ENCODE data around the gene TAF3.
"Not testable (repeated sequence)": the region's sequence is repeated elsewhere in the genome, so short reads cannot be mapped to it uniquely, and the experiment has no call there.

Gene TAF3

DNA sequence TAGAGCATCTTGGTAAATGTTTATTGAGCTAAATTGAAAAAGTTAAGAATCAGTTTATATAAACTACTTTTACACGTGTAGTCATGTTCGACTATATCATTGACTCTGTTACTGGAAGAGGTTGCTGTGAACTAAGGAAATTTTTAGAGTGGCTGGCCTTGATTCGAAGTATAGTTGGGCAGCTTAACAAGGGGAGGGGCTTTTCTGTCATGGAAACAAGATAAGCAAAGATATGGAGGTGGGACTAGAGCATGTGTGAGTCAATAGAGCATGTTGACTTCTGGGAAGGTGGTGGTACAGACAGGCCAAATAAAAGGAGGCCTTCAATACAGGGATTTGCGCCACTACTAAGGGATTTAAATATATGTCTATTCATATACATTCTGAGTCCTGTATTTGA, 22.7 kb upstream of the TAF3 start:
- Mint-ChIP-seq H3K9me3 (no peaks in the 10 kb centered on the region), H3K36me3 (ENCODE audit: insufficient read depth) (peaks cover 53% of the 10 kb centered on the region), H3K27me3 (no peaks in the 10 kb centered on the region), H3K4me3 (no peak overlapping the region), H3K27ac (ENCODE audit: low read depth) (peak overlapping the region; percentile 56), H3K4me1 (peaks cover 56% of the 10 kb centered on the region)
- DNase-seq (ENCODE audit: low spot score in 2 of 2) (no peak), ATAC-seq (replicated peaks; ENCODE audit: extremely low read depth, poor library complexity, severe bottlenecking) (no peak)

DNA sequence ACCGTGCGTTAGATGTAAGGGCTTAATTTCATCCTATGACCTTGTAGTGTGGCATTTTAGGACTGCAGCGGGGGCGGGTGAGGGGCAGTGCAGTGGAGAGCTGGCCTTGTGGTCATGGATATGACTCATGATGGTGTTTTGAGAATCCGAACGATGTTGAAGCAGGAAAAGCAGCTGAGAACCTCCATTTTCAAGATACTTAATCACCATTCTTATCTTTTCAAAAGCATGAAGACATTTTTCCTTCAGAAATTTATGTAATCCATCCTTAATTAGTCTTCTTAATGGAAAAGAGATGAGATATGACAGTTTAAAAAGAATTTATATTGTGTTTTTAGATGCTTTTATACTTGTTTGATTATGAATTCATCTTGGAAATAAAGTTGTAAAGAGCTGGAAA, 20.7 kb upstream of the TAF3 start:
- H3K4me1 Mint-ChIP-seq: peaks cover 38% of the 10 kb centered on the region
- H3K27ac Mint-ChIP-seq (ENCODE audit: low read depth): no peak overlapping the region
- no peak for DNase-seq (ENCODE audit: low spot score in 2 of 2)
- H3K36me3 Mint-ChIP-seq (ENCODE audit: insufficient read depth): peaks cover 64% of the 10 kb centered on the region
- no peak overlapping the region for H3K4me3 Mint-ChIP-seq
- no peak for ATAC-seq (replicated peaks; ENCODE audit: extremely low read depth, poor library complexity, severe bottlenecking)
- H3K27me3 Mint-ChIP-seq: no peaks in the 10 kb centered on the region
- H3K9me3 Mint-ChIP-seq: no peaks in the 10 kb centered on the region

DNA sequence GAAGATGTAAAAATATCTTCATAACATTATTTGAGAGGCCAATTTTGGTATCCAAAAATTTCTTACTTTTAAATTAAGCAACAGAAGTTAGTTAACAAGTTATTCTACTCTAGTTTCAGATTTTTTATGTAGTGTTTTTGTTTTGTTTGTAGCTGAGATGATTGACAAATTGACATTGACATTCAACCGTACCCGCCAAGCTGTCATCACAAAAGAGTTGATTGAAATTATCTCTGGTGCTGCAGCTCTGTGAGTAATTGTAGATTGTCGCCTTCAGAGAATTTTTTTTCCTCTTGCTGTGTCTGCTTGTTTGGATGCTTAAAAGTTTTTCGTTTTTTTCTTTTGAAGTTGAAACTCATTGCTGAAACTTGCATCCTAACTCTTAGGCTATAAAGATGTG, 15.7 kb upstream of the TAF3 start:
- Mint-ChIP-seq H3K36me3 (ENCODE audit: insufficient read depth) (peaks cover 81% of the 10 kb centered on the region), H3K27ac (ENCODE audit: low read depth) (no peak overlapping the region)

DNA sequence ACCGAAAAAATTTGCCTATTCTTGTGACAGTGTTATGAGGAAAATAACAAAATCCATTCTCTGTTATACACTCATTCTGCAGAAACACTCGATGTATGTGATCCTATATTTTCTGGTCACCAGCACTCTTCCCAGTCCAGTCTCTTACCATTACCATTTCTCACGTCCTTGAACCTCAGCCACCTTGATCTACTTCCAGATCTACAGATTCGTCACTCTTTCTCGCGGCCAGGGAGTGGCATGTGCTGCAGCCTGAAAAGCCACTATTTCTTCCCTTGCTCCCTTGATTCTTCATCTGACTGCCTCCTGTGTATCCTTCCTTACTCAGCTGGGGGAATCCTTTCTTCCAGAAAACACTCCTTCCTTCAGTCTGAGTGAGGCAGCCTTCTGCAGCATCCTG, 14.1 kb upstream of the TAF3 start:
- H3K36me3 Mint-ChIP-seq (ENCODE audit: insufficient read depth): peaks cover 69% of the 10 kb centered on the region
- H3K27ac Mint-ChIP-seq (ENCODE audit: low read depth): no peak overlapping the region

More for the DNA sequence above, 15.7 kb upstream of the TAF3 start:
- Mint-ChIP-seq H3K4me1 (peaks cover 5% of the 10 kb centered on the region), H3K9me3 (no peaks in the 10 kb centered on the region), H3K27me3 (no peaks in the 10 kb centered on the region), H3K4me3 (no peak overlapping the region)
- ATAC-seq (replicated peaks; ENCODE audit: extremely low read depth, poor library complexity, severe bottlenecking): no peak
- no peak for DNase-seq (ENCODE audit: low spot score in 2 of 2)

DNA sequence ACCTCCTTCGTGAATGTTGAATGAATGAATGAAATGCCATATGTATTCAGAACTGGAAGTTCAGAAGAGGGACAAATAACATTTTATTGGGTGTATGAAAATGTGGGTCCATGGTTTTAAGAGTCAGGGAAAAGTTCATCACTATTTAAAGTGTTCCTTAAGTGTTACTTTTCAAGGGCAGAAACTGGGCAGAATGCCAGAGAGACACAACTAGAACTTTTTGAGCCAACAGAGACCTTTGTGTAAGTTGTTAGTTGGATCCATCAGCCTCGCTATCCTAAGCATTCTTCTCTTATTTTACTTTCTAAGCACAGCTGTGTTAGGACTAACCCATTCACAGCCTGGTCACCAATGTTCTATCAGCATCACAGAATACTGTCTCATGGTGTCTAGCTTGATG, 13.6 kb upstream of the TAF3 start:
- H3K36me3 Mint-ChIP-seq (ENCODE audit: insufficient read depth): peaks cover 64% of the 10 kb centered on the region
- H3K4me3 Mint-ChIP-seq: no peak overlapping the region
- H3K27me3 Mint-ChIP-seq: no peaks in the 10 kb centered on the region
- DNase-seq (ENCODE audit: low spot score in 2 of 2) (no peak), ATAC-seq (replicated peaks; ENCODE audit: extremely low read depth, poor library complexity, severe bottlenecking) (no peak)
- H3K9me3 Mint-ChIP-seq: no peaks in the 10 kb centered on the region
- peaks cover 5% of the 10 kb centered on the region for H3K4me1 Mint-ChIP-seq
- no peak overlapping the region for H3K27ac Mint-ChIP-seq (ENCODE audit: low read depth)

More for the DNA sequence above, 14.1 kb upstream of the TAF3 start:
- Mint-ChIP-seq H3K27me3 (no peaks in the 10 kb centered on the region), H3K4me1 (peaks cover 5% of the 10 kb centered on the region), H3K4me3 (no peak overlapping the region), H3K9me3 (no peaks in the 10 kb centered on the region)
- no peak for DNase-seq (ENCODE audit: low spot score in 2 of 2)
- no peak for ATAC-seq (replicated peaks; ENCODE audit: extremely low read depth, poor library complexity, severe bottlenecking)

DNA sequence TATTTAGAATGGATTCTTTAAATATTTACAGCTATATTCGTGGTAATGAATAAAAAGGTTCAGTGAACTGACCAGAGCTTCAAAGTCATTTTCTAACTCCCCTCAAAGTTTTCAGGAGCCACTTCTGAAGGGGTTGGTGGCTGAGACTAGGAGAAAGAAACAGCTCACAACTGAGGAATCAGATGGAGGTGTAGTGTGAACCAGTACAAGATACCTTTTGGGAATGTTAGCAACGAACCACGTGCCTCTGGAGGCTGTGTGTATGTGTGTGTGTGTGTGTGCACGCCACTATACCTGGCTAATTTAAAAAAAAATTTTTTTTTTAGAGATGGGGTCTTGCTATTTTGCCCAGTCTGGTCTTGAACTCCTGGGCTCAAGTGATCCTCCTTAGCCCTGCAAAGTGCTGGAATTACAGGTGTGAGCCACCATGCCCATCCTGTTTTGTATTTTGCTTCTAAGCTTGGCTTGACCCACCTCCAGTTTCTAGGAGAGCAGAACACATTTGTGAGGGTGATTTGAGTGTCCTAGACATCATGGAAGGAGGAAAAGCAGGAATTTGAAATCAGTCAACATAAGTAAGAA, 9.5 kb upstream of the TAF3 start:
- no peaks in the 10 kb centered on the region for H3K9me3 Mint-ChIP-seq
- H3K4me3 Mint-ChIP-seq: no peak overlapping the region
- no peaks in the 10 kb centered on the region for H3K27me3 Mint-ChIP-seq
- DNase-seq (ENCODE audit: low spot score in 2 of 2): no peak
- peaks cover 28% of the 10 kb centered on the region for H3K36me3 Mint-ChIP-seq (ENCODE audit: insufficient read depth)
- peaks cover 5% of the 10 kb centered on the region for H3K4me1 Mint-ChIP-seq
- no peak for ATAC-seq (replicated peaks; ENCODE audit: extremely low read depth, poor library complexity, severe bottlenecking)
- H3K27ac Mint-ChIP-seq (ENCODE audit: low read depth): peak overlapping the region; percentile 52

DNA sequence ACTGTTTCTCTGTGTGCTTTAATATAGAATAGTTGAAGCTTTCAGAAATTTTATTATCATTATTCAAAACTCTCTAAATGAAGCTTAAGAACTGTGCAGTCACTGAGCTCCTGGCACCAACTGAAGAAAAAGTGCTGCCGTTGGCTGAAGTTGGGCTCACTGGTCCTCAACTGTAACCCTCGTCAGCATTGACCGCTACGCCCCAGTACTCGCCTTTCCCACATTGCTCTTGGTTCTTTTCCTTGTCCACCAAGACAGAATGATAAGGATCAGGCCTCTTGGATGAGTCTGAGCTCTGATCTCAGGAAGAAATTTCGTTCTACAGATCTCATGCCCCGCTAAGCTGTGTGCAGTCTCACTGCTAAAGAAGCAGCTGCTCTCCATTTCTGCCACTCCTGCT, 7.9 kb upstream of the TAF3 start:
- no peak overlapping the region for H3K4me3 Mint-ChIP-seq

DNA sequence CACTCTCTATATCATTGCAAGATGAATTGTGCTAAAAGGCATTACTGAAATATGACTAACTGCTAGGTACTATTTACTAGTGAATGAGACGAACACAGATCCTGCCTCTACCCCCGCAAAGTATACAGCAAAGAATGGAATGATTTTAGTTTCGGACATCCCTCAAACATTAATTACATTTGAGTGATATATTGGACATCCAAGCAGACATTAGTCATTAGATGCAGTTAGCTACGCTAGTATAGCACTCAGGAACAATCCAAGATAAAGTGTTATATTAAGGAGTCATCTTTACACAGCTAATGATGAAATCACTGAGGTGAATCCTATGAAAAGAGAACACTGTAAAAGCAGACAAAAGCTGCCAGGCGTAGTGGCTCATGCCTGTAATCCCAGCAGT, 7.3 kb upstream of the TAF3 start:
- Mint-ChIP-seq H3K9me3 (no peaks in the 10 kb centered on the region), H3K36me3 (ENCODE audit: insufficient read depth) (peaks cover 16% of the 10 kb centered on the region), H3K4me1 (no peaks in the 10 kb centered on the region), H3K4me3 (no peak overlapping the region), H3K27ac (ENCODE audit: low read depth) (no peak overlapping the region), H3K27me3 (no peaks in the 10 kb centered on the region)
- ATAC-seq (replicated peaks; ENCODE audit: extremely low read depth, poor library complexity, severe bottlenecking) (no peak), DNase-seq (ENCODE audit: low spot score in 2 of 2) (no peak)

More for the DNA sequence above, 7.9 kb upstream of the TAF3 start:
- Mint-ChIP-seq H3K4me1 (no peaks in the 10 kb centered on the region), H3K27me3 (no peaks in the 10 kb centered on the region), H3K36me3 (ENCODE audit: insufficient read depth) (peaks cover 20% of the 10 kb centered on the region), H3K27ac (ENCODE audit: low read depth) (no peak overlapping the region), H3K9me3 (no peaks in the 10 kb centered on the region)
- no peak for DNase-seq (ENCODE audit: low spot score in 2 of 2)
- no peak for ATAC-seq (replicated peaks; ENCODE audit: extremely low read depth, poor library complexity, severe bottlenecking)

DNA sequence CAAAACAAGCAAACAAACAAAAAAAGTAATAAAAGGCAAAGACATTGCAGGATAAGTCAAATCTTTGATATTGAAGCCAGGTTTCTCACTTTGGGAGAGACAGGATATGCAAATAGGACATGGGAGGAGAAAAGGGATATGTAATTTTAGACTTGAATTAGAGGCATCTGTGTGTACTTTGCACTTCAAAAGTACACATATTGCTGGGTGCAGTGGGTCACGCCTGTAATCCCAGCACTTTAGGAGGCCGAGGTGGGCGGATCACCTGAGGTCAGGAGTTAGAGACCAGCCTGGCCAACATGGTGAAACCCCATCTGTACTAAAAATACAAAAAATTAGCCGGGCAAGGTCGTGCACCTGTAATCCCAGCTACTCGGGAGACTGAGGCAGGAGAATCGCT, 6.6 kb upstream of the TAF3 start:
- H3K27ac Mint-ChIP-seq (ENCODE audit: low read depth); H3K4me1 Mint-ChIP-seq; H3K27me3 Mint-ChIP-seq; H3K4me3 Mint-ChIP-seq; ATAC-seq (replicated peaks; ENCODE audit: extremely low read depth, poor library complexity, severe bottlenecking); H3K9me3 Mint-ChIP-seq; DNase-seq (ENCODE audit: low spot score in 2 of 2): not testable (repeated sequence)
- H3K36me3 Mint-ChIP-seq (ENCODE audit: insufficient read depth): peaks cover 11% of the 10 kb centered on the region

DNA sequence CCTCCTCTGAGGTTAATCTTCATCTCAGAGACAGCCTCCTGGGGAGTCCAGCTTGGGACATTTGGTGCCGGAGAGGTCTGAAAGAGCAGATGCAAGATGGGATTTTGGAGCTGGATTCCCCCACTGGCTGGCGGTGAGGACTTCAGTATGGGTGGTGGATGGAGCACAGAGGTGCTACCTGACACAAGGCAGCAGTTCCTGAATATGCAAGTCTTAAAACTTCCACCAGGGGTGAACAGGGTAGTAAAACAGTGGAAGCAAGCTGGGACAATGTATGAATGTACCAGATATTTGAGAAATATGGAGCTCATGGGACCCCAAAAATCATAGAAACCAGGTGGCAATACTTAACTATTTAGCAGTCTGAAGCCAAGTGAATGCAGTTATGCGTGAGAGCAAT, 4.8 kb upstream of the TAF3 start:
- Mint-ChIP-seq H3K27ac (ENCODE audit: low read depth) (no peak overlapping the region), H3K36me3 (ENCODE audit: insufficient read depth) (peaks cover 6% of the 10 kb centered on the region), H3K4me1 (peaks cover 11% of the 10 kb centered on the region), H3K27me3 (no peaks in the 10 kb centered on the region), H3K4me3 (no peak overlapping the region), H3K9me3 (no peaks in the 10 kb centered on the region)
- DNase-seq (ENCODE audit: low spot score in 2 of 2): no peak
- no peak for ATAC-seq (replicated peaks; ENCODE audit: extremely low read depth, poor library complexity, severe bottlenecking)

DNA sequence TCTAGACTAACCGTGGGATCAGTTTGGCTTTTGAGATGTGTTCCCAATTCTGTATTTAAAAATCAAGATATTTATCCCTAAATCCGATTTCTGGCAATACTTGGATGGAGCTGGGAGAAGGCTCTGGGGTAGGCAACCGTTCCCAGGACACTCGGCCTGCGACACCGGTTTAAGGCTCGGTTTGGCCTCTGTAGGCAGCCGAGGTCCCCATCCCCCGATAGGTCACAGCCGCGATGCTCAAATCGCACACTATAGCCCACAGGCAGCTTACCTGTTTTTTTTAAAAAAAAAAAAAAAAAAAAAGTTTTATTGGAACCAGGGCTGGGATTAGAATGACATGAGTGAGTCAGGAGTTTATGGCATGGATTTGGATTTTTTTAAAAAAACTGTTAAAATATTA, 729 bp upstream of the TAF3 start:
- H3K9me3 Mint-ChIP-seq: no peaks in the 10 kb centered on the region
- no peak for DNase-seq (ENCODE audit: low spot score in 2 of 2)
- no peak for ATAC-seq (replicated peaks; ENCODE audit: extremely low read depth, poor library complexity, severe bottlenecking)
- peaks cover 17% of the 10 kb centered on the region for H3K36me3 Mint-ChIP-seq (ENCODE audit: insufficient read depth)
- peak overlapping the region; percentile 96 for H3K27ac Mint-ChIP-seq (ENCODE audit: low read depth)
- peaks cover 43% of the 10 kb centered on the region for H3K4me1 Mint-ChIP-seq
- peak overlapping the region; percentile 96 for H3K4me3 Mint-ChIP-seq
- H3K27me3 Mint-ChIP-seq: no peaks in the 10 kb centered on the region

DNA sequence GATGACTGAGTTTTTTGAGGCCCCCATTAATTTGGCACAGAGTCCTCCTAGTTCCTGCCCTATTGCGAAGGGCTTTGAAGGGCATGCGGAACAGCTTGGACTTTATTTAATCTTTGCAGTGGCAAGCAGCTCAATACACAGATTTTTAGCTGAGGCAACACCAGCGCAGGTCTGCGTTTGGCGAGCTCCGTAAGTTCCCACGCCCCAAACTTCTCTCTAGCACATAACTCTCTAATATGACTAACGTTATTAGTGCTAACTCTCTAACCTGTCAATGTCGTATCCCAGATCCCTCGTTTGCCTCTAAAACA, 366 bp upstream of the TAF3 start:
- peak overlapping the region; percentile 96 for H3K4me3 Mint-ChIP-seq
- DNase-seq (ENCODE audit: low spot score in 2 of 2) (no peak), ATAC-seq (replicated peaks; ENCODE audit: extremely low read depth, poor library complexity, severe bottlenecking) (no peak)
- H3K4me1 Mint-ChIP-seq: peaks cover 43% of the 10 kb centered on the region
- H3K9me3 Mint-ChIP-seq: no peaks in the 10 kb centered on the region
- H3K36me3 Mint-ChIP-seq (ENCODE audit: insufficient read depth): peaks cover 17% of the 10 kb centered on the region
- H3K27ac Mint-ChIP-seq (ENCODE audit: low read depth): peak overlapping the region; percentile 96
- no peaks in the 10 kb centered on the region for H3K27me3 Mint-ChIP-seq

DNA sequence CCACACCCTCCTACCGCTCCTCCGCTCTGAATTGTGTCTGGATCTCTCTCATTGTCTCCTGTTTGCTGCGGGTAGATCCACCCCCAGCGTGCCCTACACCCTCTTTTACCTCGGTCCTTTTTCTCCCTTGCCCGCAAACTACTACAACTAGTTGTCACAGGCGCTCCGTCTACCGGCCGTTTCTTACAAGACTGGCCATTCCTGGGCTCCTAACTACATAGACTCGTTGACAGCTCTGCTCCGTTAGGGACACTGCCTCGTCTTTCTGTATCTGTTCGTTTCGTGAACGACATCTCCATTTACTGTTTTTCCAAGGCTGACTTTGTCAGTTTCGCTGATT, 786 bp downstream of the TAF3 start:
- no peak for DNase-seq (ENCODE audit: low spot score in 2 of 2)
- H3K36me3 Mint-ChIP-seq (ENCODE audit: insufficient read depth): peaks cover 20% of the 10 kb centered on the region
- peaks cover 43% of the 10 kb centered on the region for H3K4me1 Mint-ChIP-seq
- no peaks in the 10 kb centered on the region for H3K27me3 Mint-ChIP-seq
- peak overlapping the region; percentile 96 for H3K4me3 Mint-ChIP-seq
- peak; percentile 12 for ATAC-seq (replicated peaks; ENCODE audit: extremely low read depth, poor library complexity, severe bottlenecking)
- peak overlapping the region; percentile 96 for H3K27ac Mint-ChIP-seq (ENCODE audit: low read depth)
- H3K9me3 Mint-ChIP-seq: no peaks in the 10 kb centered on the region

DNA sequence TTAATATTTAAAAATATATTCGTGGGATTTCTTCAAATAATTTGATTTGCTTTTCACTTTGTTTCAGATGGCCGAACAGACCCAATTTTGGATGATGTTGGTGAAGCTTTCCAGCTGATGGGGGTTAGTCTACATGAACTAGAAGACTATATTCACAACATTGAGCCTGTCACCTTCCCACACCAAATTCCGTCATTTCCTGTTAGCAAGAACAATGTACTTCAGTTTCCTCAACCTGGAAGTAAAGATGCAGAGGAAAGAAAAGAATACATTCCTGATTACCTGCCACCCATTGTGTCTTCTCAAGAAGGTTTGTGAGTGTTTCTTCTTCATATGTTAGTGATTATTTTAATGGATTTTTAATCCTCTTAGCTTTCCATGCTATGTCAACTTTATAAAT, 5.9 kb downstream of the TAF3 start:
- Mint-ChIP-seq H3K27ac (ENCODE audit: low read depth) (no peak overlapping the region), H3K4me3 (no peak overlapping the region), H3K9me3 (no peaks in the 10 kb centered on the region), H3K36me3 (ENCODE audit: insufficient read depth) (peaks cover 34% of the 10 kb centered on the region), H3K27me3 (no peaks in the 10 kb centered on the region), H3K4me1 (peaks cover 47% of the 10 kb centered on the region)
- DNase-seq (ENCODE audit: low spot score in 2 of 2) (no peak), ATAC-seq (replicated peaks; ENCODE audit: extremely low read depth, poor library complexity, severe bottlenecking) (no peak)
